Measurements from ENCODE around the gene SLCO2A1.

GRCh38 chr3:133973249-133973980 is 56.3 kb downstream of the SLCO2A1 start:
- TF ChIP-seq, protein P1, sequence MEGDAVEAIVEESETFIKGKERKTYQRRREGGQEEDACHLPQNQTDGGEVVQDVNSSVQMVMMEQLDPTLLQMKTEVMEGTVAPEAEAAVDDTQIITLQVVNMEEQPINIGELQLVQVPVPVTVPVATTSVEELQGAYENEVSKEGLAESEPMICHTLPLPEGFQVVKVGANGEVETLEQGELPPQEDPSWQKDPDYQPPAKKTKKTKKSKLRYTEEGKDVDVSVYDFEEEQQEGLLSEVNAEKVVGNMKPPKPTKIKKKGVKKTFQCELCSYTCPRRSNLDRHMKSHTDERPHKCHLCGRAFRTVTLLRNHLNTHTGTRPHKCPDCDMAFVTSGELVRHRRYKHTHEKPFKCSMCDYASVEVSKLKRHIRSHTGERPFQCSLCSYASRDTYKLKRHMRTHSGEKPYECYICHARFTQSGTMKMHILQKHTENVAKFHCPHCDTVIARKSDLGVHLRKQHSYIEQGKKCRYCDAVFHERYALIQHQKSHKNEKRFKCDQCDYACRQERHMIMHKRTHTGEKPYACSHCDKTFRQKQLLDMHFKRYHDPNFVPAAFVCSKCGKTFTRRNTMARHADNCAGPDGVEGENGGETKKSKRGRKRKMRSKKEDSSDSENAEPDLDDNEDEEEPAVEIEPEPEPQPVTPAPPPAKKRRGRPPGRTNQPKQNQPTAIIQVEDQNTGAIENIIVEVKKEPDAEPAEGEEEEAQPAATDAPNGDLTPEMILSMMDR (IDR thresholded peaks at IDR 0.05), result no peak
- no peak for TF ChIP-seq POLR2A (IDR thresholded peaks at IDR 0.05)
